ENCODE measurements around the gene ORAI3.
A peak's percentile ranks its signal among the peaks of the same experiment; 100 is the strongest.

ORAI3 gene

GRCh38 chr16:30947859-30948666 is 805 bp upstream of the ORAI3 start:
- DNase-seq = peak; percentile 45

DNA sequence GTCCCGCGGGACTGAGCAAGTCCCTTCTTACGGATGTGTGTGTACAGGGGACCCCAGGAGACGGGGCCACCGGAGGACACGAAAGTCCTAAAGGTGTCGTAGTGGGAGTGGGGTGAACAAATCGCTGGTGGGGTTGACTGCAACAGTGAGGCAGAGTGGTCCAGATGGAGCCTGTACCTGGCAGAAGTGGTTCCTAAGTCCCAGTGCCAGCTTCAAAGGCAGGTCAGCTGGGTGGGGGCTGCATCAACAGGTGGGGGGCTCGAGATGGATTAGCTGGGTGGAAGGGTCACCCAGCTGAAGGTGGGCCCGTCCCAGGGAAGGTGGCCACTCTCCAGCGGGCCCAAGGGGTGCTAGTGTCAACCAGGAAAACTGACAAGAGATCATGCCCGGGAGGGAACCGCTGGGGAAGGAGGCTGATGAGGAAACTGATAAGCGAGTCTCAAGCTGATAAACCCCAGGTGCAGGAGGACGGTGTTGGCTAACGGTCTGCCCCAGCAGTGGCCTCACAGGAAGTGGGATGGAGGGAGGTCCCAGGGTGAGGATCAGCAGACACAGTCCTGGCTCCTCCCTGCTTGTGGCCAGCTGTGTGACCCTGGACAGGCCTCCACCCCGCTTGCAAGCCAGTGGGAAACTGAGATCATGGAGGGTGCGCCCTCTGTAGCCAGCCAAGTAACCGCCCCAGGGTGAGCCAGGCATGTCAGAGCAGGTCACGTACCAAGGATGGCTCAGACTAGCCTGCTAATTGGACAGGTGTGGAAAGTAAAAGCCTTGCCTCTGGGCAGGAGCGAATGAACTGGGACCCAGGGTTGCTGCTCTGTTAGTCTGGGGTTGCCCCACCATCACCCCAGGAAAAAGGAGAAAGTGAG is 1.0 kb downstream of the ORAI3 start:
- DNase-seq = peak; percentile 92

GRCh38 chr16:30950516-30951065 is 1.7 kb downstream of the ORAI3 start:
- no peak for DNase-seq

DNA sequence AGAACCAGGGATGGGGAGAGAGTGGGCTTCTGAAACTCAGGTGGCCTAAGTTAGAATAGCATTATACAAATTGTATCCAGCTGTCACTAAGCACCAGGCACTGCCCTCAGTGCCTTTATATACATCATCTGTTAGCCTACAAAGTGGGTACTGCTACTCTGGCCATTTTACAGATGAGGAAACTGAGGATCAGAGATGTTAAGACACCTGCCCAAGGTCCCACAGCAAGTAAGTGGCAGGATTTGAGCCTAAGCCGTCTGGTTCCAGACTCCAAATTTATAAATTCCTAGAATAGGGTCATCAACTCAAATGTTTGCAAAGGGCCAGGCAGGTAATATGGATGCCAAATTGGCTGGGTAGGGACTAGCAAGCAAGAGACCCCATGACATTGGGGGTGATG is 2.3 kb downstream of the ORAI3 start:
- no peak for DNase-seq

- DNase-seq = no peak
Observed at GRCh38 chr16:30951750-30952149, 2.9 kb downstream of the ORAI3 start.

DNA sequence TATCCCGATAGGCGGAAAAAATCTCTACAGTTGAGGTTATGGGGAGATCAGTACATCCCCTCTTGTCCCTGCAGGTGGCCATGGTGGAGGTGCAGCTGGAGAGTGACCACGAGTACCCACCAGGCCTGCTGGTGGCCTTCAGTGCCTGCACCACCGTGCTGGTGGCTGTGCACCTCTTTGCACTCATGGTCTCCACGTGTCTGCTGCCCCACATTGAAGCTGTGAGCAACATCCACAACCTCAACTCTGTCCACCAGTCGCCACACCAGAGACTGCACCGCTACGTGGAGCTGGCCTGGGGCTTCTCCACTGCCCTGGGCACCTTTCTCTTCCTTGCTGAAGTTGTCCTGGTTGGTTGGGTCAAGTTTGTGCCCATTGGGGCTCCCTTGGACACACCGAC is 4.2 kb downstream of the ORAI3 start:
- DNase-seq = no peak

GRCh38 chr16:30953511-30954124 is 4.8 kb downstream of the ORAI3 start:
- DNase-seq = peak; percentile 75

DNA sequence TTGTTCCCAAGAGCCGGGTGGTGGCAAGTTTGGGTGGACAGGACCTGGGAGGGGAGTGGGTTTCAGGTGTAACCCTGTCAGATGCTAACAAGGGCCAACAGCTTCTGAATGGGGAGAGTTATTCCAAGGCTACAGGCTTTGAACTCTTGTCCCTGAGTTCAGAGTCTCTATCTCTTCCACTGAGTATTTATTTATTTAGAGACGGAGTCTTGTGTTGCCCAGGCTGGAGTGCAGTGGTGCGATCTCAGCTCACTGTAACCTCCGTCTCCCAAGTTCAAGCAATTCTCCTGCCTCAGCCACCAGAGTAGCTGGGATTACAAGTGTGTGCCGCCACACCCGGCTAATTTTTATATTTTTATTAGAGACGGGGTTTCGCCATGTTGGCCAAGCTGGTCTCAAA is 6.1 kb downstream of the ORAI3 start:
- DNase-seq = no peak

- peak; percentile 84 for DNase-seq
Observed at GRCh38 chr16:30956601-30957455, 8.0 kb downstream of the ORAI3 start.

DNA sequence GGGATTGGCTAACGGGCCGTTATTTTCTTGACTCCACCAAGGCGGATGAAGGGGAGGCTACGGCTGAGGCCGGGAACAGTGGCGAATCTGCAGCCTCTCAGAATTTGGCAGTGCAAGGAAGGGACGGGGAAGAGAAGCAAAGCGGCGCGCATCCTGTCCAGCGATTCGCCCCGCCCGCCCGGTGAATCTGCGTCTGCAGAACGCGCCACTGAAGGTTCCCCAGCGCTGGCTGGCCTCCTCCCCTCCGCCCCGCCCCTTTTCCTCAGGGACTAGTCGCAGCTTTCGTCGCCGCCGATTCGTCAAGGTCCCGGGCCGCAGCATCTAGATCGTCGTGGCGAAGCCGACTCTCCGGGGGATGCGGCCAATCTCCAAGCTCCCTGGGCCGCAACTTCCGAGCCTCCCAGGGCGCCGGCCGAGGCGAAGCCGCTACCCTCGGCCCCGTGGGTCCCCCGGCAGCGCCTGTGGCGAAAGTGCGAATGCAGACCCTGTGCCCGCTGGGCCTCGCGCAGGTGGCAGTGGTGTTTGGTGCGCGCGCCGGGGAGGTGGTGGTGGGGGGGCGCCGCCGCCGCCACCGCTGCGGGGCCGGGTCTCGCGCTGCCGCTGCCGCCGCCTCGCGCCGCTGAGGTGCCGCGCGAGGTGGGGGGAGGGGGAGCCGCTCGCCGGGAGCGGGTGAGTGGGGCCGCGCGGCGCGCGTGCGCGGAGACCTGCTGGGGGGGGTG is 8.7 kb downstream of the ORAI3 start, which contains the start of gene SETD1A:
Gene SETD1A, plus strand, starts transcription at position 299 of the 719 bp plus-strand sequence. CDS start 978 bp downstream, outside the sequence.
- peak; percentile 93 for DNase-seq

- DNase-seq = no peak
Observed at GRCh38 chr16:30958175-30959079, 9.6 kb downstream of the ORAI3 start.

DNA sequence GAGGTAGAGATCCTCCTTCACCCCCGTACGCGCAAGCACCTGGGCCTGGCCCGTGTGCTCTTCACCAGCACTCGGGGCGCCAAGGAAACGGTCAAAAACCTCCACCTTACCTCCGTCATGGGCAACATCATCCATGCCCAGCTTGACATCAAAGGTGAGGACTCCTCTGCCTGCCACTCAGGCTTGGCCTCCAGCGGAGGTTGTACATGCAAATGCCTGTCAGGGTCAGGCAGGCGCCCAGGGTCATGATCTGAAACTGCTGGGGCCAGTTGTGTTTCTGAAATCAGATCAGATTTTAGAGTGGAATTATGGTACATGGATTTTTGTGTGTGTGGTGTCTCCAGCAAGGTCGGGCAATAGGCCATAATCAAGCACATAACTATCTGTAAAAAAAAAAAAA is 12.5 kb downstream of the ORAI3 start:
- no peak for DNase-seq

GRCh38 chr16:30963925-30964511 is 15.2 kb downstream of the ORAI3 start:
- DNase-seq = no peak

GRCh38 chr16:30964574-30965226 is 15.8 kb downstream of the ORAI3 start:
- DNase-seq = peak; percentile 16

DNA sequence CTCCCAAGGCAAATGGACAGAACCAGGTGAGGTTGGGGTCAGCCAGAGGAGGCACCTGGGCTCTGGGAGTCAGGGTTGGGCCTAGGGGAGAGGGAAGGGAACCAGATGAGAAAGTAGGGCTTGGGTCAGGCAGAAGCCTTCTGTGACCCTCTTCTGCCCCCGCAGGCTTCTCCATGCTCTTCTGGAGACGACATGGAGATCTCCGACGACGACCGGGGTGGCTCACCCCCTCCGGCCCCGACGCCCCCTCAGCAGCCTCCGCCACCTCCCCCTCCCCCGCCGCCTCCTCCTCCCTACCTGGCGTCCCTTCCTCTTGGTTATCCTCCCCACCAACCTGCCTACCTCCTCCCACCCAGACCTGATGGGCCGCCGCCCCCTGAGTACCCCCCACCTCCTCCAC is 16.6 kb downstream of the ORAI3 start:
- DNase-seq = no peak

DNA sequence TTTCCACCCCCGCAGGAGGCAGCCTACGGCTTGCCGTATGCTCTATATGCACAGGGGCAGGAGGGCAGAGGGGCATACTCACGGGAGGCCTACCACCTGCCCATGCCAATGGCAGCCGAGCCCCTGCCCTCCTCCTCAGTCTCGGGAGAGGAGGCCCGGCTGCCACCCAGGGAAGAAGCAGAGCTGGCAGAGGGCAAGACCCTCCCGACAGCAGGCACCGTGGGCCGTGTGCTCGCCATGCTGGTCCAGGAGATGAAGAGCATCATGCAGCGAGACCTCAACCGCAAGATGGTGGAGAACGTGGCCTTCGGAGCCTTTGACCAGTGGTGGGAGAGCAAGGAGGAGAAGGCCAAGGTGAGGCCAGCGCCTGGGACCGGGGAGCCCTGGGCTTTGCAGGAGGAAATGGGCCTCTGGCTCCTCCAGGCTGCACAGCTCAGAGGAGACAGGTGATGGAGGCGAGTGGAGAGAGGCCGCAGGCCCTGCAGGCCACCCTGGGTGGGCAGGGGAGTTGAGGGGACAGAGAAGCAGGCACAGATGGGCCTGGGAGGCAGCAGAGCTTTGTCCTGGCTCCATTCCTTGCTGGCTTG is 17.3 kb downstream of the ORAI3 start:
- DNase-seq = no peak

- DNase-seq = no peak
Observed at GRCh38 chr16:30967795-30968194, 18.9 kb downstream of the ORAI3 start.

DNA sequence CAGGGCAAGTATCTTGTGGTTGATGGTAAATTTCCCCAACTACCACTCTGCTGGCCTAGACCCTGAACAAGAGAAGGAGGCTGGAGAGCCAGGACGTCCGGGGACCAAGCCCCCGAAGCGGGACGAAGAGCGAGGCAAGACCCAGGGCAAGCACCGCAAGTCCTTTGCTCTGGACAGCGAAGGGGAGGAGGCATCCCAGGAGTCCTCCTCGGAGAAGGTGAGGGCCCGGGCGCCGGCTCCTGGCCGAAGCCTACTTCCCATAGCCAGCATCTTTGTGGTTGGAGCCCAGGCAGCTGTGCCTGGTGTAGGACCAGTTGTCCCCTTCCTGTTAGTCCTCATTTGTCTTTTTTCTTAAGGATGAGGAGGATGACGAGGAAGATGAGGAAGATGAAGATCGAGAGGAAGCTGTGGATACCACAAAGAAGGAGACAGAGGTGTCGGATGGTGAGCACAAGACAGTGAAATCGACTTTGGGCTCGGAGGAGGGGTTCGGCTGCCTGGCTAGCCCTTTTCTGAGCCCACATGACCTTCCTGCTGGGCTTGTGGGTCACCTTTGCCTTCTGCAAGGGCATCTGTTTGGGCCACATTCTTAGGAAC is 20.5 kb downstream of the ORAI3 start:
- no peak for DNase-seq

GRCh38 chr16:30971298-30971697 is 22.4 kb downstream of the ORAI3 start:
- no peak for DNase-seq

Data from MV-4-11 (cell line).